Stimulated activated CD4-positive, alpha-beta T cell treated with anti-CD3 and anti-CD28 coated beads, Interleukin-12 subunit alpha, Interleukin-12 subunit beta, amount 100 ng/mL, for 24 hours (primary cell): ENCODE measurements around the gene ETFB.
A peak's percentile ranks its signal among the peaks of the same experiment; 100 is the strongest.

Experiments used
- DNase-seq, 2 experiments: peaks; one replicate each; pipeline ENCODE4 v3.0.0-alpha.2; 2020; ENCODE audit warnings: low read depth in 2 of 2

The ETFB gene

DNA sequence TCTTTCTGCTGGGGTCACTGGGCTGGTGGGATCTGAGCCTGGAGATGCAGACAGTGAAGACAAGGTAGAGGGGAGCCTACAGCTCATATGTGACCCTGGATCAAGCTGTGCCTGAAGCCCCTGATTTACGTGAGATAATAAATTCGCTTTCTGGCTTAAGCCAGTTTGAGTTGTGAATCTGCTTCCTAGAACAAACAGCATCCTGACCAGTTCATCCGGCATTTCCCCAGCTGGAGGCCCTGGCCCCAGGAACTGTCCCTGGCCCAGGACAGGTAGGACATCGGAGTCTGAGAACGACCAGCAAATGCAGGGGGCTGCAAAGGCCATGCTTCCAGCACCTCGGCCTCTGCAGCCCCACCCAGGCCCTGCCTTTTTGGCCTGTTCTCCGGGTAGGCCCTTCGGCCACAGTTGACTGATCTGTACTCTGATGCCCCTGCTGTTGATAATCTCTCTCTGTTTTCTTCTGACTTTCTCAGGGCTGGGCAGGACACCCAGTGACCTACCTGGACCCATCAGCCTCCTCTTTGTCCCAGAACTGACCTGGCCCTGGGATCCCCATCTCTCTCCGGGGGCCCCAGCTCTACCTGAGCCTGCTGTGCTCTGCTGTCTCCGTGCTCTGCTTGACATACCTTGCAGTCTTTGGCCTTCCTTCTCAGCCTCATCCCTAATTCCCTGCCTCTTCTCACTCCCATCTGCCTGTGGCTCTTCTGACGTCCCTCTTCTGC, 14.8 kb downstream of the ETFB start:
- no peak for DNase-seq

- DNase-seq = no peak
Observed at GRCh38 chr19:51347209-51347928, 18.8 kb downstream of the ETFB start.

- no peak for DNase-seq
Observed at GRCh38 chr19:51346742-51347141, 19.4 kb downstream of the ETFB start.

DNA sequence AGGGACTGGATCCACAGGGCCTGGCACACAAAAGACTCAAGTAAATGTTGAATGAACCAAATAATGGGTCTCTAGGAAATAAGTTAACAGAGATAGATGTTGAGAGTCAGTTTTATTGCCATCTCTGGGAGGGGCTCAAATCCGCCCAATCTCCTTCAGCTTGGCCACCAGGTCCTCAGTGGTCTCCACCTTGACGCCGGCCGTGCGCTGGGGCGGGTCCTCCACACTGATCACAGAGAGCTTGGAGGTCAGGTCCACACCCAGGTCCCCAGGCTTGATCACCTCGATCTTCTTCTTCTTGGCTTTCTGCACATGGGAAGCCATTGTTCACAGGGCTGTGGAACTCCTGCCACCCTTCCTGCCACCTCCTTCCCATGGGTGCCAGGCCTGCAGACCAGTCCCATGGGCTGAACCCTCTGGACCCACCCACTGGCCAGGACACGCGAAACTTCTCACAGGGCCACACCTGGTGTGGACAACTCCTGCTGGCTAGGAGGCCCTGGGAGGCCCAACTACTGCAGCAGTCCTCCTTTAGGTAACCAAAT, 21.0 kb downstream of the ETFB start:
- DNase-seq = no peak

GRCh38 chr19:51342631-51343569, 23.3 kb downstream of the ETFB start:
- no peak for DNase-seq

GRCh38 chr19:51341976-51342580, 24.1 kb downstream of the ETFB start, which contains the start of gene VSIG10L:
Gene VSIG10L (minus strand): TSS chr19:51342139. CDS start chr19:51342124, 15 bp downstream.
- no peak for DNase-seq

GRCh38 chr19:51341066-51341465, 25.1 kb downstream of the ETFB start:
- DNase-seq = no peak

- DNase-seq = peak; percentile 91 to 98
Observed at GRCh38 chr19:51339687-51340656, 26.2 kb downstream of the ETFB start.

- no peak for DNase-seq
Observed at GRCh38 chr19:51339313-51339686, 26.9 kb downstream of the ETFB start.

GRCh38 chr19:51338563-51339312, 27.4 kb downstream of the ETFB start:
- peak; percentile 73 to 87 for DNase-seq

DNA sequence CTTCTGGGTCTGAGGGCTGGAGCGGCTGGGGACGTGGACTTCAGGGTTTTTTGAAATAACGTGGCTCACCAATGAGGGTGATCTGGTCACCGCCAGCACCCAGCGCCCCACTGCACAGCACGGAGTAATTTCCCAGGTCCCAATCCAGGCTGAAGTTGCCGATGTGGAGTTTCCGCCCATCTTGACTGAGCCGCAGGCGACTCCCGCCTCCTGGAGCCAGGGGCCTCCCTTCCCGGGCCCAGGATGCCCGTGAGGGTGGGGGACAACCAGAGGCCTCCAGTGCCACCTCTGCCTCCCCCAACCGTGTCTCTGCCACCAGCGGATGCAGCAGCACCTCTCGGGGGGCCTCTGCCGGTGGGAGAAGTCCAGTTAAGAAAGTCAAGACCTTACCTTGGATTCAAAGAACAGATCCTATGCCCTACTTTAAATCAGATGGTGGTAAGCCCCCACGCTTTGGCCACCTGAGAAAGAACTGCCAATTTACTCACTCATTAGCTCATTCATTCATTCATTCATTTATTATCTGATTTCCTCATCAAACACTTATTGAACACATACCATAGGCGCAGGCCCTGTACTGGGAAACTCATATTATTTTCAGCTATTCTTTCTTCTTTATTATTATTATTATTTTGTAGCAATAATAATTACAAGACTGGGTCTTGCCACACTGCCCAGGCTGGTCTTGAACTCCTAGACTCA, 28.2 kb downstream of the ETFB start:
- DNase-seq = no peak

DNA sequence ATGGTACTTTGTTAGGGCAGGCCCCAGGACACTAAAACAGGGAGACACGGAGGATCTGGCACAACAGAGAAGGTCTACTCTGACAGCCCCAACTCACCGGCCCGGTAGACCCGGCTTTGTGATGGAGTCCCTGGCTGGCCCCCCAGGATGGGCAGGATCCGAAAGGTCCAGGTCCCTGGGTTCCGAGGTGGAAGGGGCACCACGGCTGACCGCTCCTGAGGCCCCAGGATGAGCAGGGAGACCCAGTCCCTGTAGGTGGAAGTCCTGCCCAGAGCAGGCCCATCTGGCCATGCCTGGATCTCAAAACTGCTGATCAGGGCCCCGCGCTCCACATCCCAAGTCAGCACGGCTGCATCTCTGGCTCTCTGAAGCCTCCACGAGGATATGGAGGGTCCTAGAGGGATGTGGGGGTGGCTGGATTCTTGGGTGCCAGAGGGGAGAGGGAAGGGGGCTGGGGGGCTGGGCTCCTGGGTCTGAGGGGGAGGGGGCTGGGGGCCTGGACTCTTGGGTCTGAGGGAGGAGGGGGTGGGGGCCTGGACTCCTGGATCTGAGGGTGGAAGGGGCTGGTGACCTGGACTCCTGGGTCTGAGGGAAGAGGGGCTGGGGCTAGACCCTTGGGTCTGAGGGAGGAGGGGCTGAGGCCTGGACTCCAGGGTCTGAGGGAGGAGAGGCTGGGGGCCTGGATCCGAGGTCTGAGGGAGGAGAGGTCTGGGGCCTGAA, 28.9 kb downstream of the ETFB start:
- DNase-seq = no peak

- DNase-seq = no peak
Observed at GRCh38 chr19:51333836-51334460, 32.2 kb downstream of the ETFB start.

DNA sequence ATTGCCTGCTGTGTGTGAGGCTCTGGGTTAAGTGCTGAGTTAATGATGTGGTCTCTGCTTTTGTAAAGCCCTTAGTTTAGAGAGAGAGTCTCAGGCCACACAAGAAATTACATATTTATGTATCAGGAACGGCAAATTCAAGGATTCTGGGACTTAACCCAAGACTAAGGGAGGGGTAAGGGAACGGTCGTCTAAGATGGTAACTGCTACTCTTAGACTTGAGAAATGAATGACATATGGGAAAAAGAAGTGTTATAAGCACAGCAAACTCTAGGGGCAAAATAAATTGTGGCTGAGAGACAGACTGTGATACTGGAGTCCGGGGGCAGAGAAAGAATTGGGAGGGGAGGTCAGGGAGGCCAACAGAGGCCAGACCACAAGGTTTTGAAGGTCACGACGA, 34.5 kb downstream of the ETFB start:
- DNase-seq = no peak

DNA sequence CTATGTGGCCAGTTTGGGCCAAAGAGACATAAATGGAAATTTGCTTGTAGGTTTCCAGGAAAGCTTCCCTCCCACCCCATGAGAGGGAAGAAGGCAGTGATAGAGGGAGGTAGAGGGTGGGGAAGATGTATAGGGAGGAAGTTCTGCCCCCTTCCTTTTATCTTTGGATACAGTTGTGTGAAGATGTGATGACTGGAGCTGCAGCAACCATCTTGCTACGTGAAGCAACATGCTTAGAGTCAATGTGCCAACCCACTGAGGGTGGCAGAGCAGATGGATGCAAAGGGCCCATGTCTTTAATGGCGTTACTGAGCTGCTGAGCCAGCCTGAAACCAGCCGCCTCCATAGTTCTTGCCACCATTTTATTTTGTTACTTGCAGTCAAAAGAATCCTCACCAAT, 35.0 kb downstream of the ETFB start:
- DNase-seq = no peak

DNA sequence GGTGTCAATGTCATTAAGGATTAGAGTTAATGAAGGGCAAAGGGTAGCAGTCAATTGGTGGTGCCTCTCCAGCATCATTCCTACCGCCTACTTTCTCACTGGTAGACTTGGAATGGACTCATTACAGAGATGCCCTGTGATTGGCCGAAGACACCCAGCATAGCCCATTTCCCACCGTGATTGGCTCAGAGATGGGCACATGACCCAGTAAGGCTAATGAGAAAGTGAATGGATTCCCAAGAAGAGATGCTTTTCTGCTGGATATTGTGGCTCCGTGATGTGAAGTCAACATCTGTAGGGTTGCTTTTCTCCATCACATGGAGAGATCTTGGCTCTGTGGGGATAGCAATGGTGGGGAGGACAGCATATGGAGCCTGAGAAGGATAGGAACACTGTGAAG, 35.8 kb downstream of the ETFB start:
- DNase-seq = no peak

DNA sequence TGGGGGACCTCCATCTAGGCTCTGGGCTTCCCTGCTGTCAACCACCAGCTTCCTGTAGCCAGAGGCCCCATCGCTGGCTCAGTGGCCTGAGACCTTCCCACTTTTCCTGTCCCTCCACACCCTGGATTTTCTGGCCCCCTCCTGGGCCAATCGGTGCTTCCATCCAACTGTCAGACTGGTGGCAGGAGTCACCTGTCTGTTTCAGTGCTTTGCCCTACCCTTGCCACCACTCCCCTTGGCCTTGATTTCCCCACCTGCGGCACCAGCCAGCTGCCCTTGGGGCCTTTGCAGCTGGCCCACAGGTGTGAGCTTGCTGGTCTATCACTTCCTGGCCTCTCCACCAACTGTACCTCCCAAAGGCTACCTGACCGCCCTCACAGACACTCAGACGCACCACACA, 36.8 kb downstream of the ETFB start:
- DNase-seq = no peak
